Activated T-cell treated with anti-CD3 and anti-CD28 coated beads for 4 hours (primary cell): Measurements from ENCODE around the gene ABHD14A.

Experiments used
- DNase-seq: peaks from one replicate; pipeline ENCODE4 v3.0.0-alpha.2; 2020

The ABHD14A gene

DNA sequence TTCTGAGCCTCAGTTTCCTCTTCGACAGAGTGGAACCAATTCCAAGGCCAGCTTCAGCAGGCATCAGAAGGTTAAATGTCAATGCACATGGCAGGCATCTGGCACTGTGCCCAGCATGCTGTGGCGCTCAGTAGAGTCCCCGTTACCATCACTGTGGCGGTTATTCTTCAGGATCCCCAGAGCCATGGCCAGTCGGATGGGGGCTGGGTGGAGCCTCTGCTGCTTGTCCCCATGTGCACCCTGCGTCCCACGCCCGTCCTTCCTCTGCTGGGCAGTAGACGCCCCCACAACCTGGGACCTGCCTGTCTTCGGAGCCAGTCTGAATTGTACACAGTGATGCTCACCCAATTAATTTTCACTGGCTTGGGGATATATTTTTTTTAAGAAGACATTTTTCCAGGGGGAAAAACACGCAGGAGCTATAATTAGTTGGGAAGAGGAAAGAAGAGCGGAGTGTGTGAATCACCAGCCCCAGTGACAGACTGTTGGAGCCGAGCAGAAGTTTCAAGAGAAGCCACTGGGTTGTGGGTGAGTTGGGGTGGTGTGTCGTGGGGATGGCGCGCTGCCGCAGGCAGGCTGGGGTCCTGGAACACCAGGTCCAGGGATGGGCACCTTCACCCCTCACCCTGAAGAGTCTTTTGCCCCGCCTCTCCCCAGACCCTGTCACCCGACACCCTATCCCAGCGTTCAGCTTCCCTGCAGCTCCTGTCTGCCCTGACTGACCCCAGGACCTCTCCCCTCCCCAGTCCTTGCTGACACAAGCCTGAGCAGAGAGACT, 47.6 kb downstream of the ABHD14A start:
- no peak for DNase-seq

DNA sequence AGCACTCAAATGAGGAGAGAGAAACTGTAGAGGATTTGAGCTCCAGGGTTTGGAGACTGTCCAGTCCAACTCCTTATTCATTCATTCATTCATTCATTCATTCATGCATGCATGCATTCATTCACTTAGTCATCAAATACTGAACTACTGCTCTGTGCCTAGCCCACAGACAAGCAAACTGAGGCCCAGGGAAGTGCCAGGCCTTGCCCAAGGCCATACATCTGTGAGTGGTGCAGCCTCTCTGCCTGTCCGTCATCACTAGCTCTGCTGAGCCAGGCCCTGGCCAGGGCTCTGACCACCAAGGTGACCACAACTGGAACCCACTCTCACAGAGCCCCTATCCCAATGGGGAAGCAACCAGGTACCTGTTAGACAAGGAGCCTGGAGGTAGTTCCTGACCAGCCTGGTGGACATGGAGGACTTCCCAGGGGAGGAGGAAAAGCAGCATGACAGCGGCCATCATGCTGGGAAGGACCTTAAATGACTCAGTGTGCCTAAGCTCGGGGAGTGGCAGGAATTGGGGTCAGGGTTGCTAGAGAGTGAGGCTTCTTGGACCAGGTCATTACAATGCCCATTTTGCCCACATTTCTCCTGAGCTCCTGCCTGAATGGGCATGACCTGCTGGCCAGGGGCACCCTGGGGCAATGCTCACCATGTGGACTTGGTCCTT, 48.4 kb downstream of the ABHD14A start:
- no peak for DNase-seq

DNA sequence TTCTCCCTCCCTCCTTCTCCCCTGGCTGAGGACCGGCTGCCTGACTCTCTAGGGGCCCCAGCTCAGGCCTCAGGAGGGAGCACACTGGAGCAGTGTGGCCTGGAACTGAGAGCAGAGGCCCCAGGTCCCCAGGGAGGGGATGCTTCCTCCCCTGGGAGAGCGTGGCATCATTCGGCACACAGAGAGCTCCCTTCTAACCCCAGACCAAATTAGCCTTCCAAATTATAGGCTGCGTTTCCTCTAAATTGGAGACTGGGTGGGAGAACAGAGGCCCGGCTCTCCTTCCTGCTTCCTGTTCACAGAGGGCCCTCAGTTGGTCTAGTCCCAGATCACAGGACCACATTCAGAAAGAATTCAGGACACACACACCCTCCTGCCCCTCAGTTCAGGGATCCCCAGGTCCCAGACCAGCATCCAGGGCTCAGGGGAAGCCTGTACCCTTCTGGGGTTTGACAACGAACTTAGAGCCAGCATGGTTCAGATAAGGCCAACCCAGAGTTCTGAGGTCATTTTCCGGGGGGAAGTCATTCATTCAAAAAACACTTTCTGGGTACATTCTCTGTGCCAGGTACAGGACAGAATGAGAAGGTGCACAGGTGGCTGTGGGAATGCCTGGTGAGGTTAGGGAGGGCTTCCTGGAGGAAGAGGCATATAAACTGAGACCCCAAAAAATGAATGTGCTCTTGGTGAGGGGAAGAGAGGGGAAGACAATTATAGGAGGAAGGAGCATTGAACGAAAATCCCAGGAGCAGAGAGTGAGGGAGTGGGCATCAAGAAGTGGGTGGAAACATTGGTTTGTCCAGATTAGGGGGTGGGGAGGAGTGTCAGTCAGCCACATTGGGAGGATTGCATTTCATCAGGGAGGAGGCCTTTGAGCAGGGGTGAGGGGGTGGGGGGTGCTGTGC, 49.2 kb downstream of the ABHD14A start:
- DNase-seq, result no peak

DNA sequence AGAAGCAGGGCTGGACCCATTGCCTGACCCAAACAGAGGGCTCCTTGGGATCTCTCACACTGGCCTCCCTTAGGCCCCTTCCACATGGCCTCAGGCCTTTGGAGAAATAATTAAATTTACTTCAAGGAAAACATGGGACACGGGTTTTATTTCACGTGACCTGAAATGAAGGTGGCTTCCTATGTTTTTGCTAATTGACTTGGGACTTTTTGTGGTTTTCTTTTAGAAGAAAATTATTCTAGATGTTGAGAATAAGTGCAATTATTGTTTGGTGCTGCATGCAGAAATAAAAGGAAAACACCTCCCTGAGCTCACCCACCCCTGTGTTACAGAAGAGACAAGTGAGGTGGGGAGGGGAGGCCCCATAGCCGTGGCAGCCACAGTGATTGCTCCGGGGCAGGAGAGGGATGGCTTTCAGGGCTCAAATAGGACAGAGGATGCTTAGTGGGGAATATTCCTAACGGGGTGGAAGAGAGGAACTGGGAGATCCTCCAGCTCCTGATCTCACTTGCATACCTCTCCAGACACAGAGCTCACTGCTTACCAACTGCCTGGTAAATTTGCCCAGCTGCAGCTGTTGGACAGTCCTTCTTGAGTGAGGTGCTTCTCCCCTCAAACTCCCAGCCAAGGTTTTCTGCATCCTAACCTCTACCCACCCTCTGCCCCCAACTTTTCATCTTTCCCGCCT, 50.0 kb downstream of the ABHD14A start:
- no peak for DNase-seq

DNA sequence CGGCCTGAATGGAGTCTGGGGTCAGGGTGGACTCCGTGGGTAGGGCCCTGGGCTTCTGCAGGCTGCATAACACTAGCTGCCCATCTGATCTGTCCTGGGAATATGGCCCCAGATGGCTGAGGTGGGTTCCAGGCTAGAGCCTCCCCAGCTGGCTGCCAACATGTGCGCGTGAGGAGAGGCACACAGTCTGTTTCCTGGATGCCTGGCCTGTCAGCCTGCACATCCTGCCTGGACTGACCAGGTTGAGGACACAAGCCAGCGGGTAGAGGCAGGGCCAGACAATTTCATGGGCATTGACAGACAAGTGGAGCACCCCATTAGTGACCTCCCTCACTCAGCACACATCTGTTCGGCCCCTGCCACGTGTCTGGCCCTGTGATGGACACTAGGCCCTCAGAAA, 50.6 kb downstream of the ABHD14A start:
- DNase-seq, result no peak

DNA sequence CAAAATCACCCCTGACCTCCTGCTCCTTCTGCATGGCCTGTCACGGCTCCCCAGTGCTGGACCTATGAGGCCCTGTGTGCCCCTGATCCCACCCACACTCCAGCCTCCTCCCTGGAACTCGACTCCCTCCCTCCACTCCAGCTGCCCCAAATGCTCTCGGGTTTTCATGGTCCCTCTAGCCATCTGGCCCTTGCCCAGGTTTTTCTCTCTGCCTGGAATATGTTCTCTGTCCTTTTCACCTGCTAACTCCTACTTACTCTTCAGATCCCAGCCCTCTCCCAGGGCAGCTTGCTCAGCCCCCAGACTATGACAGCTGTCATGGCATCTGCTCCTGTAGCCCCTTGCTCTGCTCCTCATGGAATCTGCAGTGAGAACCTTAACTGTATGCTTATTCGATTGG, 51.2 kb downstream of the ABHD14A start:
- DNase-seq, result no peak

DNA sequence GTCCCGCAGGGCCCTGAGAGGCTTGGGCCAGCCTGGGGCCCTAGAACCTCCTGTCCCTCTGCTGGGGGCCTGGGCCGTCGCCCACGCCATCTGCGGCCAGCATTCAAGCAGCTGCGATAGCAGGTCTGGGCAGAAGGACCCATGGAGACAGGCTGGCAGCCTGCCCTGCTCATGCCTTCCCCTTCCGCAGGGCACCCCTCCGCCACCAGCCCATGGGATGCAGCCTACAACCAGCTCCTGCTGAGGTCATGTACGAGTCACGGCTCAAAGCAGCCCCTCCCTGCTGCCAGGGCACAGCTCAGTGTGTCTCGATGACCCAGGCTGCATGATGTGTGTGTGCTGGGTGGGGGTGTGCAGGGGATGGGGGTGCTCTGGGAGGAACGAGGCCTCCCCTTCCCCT, 53.7 kb downstream of the ABHD14A start:
- DNase-seq, result no peak

DNA sequence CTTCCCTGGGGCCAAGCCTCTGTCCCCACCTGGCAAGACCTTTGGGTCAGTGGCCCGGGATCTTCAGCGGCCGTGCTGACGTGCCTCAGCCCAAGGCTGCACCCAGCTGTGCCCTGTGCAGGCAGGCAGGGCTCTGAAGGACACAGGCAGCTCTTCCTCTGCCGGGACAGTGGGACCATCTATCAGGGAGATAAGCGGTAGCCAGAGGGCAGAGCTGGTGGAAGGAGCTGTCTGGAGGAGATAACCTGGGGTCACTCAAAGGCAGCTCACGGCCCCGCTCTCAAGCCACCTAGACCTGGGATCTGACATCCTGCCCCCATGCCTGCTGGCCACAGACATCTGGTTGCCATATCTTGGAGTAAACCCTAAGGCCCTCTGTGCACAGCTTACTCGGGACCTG, 54.2 kb downstream of the ABHD14A start:
- DNase-seq, result no peak

DNA sequence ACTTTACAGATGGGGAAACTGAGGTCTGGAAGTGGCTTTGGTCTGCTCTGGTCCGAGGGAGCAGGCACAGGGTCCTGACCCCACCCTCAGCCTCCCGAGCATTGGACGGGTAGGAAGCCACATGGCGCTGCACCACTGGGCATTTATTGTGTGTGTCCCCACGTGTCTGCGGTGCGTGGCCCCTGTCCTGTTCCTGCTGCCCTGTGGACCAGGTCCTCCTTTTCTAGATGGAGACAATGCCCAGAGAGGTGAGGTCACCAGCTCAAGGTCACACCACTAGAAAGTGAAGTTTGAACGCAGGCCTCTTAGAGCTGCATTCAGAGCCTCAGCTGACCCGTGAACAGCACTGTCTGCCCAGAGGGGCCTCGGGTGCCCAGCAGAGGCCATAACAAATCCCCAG, 54.7 kb downstream of the ABHD14A start:
- DNase-seq, result no peak
